Measurements from ENCODE around the gene BANF2.
"Not testable (repeated sequence)": the region's sequence is repeated elsewhere in the genome, so short reads cannot be mapped to it uniquely, and the experiment has no call there.

Gene BANF2

DNA sequence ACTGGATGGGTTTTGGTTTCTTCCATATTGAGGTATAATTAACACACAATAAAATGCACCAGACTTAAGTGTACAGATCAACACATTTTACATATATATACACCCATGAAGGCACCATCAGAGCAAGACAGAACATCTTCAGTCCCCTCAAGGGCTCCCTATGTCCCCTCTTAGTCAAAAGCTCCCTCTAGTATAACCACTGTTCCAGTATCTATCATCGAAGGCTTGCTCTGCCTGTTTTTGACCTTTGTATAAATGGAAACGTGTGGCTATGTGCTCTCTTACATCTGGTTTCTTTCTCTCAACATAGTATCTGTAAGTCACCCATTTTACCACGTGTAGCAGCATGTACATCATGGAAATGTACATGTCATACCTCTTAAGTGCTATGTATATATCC, 66.5 kb downstream of the BANF2 start:
- no peak for DNase-seq (ENCODE audit: low read depth)

DNA sequence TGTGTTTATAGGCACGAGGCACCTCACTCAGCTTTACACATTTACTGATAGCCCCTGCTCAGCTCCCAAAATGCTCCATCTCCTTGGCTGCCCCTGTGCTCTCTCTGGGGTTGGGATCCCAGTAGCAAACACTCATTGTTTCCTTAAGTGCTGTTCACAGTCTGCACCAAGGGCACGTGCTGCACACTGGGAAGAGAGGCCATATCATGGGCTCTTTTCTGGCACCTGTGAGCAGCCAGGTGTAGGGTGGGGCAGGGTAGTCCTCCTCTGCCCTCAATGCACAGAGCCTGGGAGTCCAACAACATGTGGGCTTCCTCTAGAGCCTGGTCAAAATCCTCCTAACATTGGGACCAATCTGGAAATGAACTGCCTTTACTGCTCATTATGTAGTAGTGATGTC, 67.9 kb downstream of the BANF2 start:
- no peak for DNase-seq (ENCODE audit: low read depth)

DNA sequence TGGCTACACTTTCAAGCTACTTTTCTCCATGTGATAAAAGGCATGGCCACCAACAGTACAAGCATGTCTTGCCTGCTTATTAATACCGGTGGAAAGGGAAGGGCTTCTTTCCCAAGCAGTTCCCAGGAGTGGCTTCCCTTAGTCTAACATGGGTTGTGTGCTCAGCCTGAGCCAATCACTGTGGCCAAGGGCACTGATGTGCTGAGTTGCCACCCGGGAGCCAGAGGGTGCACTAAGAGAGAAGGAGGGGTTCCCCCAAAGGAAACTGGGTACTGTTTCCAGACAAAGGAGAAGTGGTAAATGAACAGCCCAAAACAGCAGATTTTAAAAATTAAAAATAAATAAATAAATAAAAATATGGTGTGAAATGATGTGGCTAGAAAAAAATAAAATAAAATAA, 68.5 kb downstream of the BANF2 start:
- no peak for DNase-seq (ENCODE audit: low read depth)

DNA sequence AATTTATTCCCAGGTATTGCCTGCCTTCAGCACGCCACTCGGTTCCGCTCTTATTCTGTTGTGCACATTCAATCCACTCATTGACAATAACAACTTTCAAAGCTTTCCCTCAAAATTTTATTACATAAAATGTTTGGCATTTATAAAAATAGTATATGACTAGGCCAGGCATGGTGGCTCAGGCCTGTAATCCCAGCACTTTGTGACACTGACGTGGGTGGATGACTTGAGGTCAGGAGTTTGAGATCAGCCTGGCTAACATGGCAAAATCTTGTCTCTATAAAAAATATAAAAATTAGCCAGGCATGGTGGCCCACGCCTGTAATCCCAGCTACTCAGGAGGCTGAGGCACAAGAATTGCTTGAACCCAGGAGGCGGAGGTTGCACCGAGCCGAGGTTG, 70.0 kb downstream of the BANF2 start:
- not testable (repeated sequence) for DNase-seq (ENCODE audit: low read depth)

DNA sequence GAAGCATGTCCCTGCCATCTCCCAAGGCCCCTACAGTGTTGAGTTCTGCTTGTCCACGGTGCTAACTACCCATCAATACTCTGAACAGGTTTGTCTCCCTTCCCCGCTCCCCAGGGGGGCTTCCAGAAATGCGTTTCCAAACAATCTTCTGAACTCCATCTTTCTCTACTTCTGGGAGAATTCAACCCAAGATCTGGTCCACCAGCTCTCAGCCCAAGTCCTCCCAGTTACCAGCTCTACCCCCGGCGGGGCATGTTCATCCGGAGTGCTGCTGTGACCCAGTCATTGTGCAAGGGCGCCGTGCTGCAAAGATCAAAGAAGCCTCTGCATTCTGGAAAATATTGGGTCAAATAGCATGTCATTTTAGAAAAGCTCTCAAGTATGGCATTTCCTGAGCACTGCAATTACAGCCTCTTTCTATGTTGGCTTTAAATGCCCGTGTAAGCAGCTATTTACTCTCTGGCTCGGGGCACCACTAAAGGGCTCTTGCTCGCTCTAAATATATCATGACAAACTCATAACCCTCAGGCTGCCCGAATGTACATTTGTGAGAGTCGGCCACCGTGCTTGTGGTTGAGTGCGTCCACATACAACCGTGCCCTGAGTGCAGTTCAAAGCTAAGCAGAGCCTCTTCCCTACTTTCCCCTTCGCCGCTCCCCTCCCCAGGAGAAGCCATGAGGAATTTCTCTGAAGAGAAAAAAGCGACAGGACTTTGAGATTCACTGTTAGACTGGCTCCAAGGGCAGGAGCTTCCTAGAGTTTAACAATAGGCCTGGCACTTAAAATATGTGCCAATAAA, 71.6 kb downstream of the BANF2 start:
- no peak for DNase-seq (ENCODE audit: low read depth)

DNA sequence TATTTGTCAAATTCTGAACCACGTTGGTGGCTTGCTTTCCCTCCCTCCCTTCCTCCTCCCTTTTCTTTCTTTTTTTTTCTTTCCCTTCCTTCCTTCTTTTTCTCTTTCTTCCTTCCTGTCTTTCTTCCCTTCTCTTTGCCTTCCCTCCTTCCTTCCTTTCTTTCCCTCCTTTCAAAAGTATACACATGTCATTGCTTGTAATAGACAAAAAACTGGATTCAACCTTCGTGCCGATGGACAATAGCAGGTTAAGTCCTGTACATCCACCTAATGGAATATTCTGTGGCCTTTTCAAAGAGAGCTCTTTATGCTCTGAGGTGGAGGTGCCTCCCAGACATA, 72.2 kb downstream of the BANF2 start:
- no peak for DNase-seq (ENCODE audit: low read depth)

DNA sequence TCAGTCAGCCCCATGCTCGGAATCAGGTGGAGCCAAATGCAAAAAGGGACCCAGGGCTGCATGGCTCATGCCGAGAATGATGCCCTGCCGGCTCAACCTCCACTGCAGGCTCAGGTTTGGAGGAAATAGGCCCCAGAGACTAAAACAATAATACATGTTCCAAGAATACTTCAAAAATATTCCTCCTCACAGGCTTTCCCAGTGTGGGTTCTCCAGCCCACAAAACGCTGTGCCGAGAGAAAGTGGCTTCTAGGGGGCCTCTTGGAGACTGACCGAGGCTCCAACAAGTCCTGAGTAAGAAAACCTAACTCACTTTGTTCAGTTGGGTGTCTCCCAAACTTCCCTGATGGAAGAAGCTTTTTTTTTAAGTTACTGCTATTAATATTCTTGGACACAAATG, 73.9 kb downstream of the BANF2 start:
- no peak for DNase-seq (ENCODE audit: low read depth)

DNA sequence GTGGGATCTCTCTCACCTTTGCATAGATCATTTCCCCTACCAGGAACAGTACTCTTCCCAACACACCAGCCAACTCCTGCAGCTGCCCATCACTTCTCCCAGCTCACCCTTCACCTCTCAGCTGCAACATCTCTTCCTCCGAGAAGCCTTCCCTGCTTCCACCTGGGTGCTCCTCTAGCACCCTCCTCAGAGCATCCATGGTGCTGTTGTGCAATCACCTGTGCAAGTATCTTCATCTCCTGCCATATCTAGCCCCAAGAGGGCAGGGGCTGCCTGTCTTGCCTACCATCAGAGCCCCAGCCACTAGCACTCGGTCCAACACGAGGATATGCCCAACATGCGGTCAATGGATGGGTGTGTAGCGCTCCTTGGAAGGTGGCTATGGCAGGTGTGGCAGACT, 75.8 kb downstream of the BANF2 start:
- DNase-seq (ENCODE audit: low read depth): no peak

DNA sequence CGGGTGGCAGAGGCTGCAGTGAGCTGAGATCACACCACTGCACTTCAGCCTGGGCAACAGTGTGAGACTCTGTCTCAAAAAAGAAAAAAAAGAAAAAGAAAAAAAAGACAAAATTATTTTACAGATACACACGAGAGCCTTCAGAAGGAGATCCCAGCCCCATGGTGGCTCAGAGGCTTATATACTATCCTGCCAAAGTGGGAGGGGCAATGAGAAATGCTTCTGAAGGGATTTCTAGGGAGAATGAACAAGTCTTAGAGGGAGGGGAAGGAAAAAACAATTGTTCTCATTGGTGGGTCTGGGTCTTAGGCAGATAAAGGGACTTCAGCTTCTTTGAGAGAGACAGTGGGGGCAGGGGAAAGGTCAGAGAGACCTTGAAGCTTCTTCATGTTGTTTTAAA, 76.8 kb downstream of the BANF2 start:
- DNase-seq (ENCODE audit: low read depth): no peak

DNA sequence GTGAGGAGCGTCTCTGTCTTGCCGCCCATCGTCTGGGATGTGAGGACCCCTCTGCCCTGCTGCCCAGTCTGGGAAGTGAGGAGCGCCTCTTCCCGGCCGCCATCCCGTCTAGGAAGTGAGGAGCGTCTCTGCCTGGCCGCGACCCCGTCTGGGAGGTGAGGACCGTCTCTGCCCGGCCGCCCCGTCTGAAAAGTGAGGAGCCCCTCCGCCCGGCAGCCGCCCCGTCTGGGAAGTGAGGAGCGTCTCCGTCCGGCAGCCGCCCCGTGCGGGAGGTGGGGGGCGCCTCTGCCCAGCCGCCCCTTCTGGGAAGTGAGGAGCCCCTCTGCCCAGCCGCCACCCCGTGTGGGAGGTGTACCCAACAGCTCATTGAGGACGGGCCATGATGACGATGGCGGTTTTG, 79.2 kb downstream of the BANF2 start:
- DNase-seq (ENCODE audit: low read depth): not testable (repeated sequence)

DNA sequence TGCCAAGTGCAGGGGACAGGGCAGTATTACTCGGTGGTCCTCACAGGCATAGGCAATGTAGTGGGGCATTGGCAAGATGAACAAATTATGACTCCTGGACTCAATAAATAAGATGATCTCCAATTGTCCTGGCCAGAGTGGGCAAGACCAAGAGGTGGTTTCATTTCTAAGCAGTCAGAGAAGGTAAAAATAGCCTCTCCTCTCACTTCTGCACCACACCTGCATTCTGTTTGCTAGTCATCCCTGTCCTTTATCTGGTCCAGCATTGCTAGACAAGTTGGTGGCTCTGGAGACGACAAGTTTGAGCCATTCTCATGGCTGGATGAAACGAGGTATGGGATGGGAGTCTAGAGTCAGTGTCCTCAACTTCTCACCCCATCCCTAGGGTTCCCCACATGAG, 83.0 kb downstream of the BANF2 start:
- DNase-seq (ENCODE audit: low read depth): no peak

DNA sequence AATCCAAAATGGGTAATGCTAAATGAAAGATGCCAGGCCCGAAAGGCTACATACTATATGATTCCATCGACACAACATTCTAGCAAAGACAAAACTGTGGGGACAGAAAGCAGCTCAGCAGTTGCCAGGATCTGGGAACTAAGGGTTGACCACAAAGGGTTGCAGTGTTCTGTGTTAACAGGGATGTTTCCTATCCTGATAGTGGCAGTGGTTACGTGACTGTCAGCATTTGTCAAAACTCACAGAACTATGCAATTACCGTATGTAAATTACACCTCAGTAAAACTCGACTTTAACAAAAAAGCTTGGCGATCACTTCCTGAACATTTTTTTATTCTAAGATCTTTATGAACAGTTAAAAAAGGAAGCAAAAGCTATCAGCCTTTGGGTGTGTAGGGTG, 83.9 kb downstream of the BANF2 start:
- DNase-seq (ENCODE audit: low read depth): peak; percentile 59

DNA sequence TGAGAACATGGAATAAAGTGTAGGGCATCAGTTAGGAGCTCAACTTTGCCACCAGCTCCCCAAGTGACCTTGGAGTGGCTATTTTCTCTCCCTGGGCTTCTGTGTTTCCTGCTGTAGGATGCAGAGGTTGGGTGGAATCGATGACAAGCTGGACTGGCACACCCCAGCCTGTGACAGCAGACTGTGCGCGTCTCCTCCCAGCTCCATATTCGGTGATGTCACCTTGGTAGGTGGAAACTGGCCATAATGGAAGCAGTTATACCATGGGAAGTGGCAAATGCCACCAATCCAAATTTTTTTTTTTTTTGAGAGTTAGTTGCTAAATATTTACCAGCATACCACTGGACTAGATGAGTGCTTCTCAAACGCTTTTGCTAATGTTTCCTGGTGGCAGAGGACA, 85.2 kb downstream of the BANF2 start:
- DNase-seq (ENCODE audit: low read depth): no peak

Data from CMK (cell line).